ENCODE data around the gene KXD1. TPM values are rescaled to one million over a fixed set of nuclear protein-coding genes. Genes with fewer than 3 reads are reported as not detected.
A peak's percentile ranks its signal among the peaks of the same experiment; 100 is the strongest.
"Not testable (repeated sequence)": the region's sequence is repeated elsewhere in the genome, so short reads cannot be mapped to it uniquely, and the experiment has no call there.

KXD1 gene
- total RNA-seq, 1 donor from 2014 or later: 75.2 TPM

GRCh38 chr19:18577365-18577914 lies 19.8 kb downstream of the KXD1 start:
- no peak for DNase-seq (ENCODE audit: low read depth, low spot score)

DNA sequence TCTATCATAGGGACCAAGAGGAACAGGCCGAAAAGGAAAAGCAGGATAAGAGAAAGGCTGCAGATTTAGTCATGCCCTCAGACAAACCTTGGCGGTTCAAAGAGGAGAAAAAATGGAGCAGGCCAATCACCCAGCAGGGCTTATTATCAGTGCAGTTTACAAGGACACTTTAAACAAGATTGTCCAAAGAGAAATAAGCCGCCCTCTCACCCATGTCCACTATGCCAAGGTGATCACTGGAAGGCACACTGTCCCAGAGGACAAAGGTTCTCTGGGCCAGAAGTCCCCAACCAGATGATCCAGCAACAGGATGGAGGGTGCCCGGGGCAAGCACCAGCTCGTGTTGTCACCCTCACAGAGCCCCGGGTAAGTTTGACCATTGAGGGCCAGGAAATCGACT lies 22.6 kb downstream of the KXD1 start:
- no peak for DNase-seq (ENCODE audit: low read depth, low spot score)

DNA sequence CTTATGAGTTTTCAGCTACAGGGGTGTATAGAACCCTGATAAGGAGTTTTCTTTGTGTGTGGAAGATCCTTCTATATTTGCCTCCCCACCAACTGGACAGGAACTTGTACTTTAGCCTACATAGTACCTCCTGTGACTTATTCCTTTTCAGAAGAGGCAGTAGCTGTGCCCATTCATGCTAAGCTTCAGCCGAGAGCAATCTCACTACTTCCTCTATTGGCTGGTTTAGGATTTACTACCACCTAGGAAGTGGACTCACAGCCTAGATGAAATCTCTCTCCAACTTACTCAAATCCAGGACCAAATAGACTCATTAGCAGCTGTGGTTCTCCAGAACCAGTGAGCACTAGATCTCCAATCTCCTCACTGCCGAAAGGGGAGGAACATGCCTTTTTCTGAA lies 28.6 kb downstream of the KXD1 start:
- no peak for DNase-seq (ENCODE audit: low read depth, low spot score)

- DNase-seq (ENCODE audit: low read depth, low spot score): no peak
Observed at GRCh38 chr19:18587561-18587960, 29.9 kb downstream of the KXD1 start.

DNA sequence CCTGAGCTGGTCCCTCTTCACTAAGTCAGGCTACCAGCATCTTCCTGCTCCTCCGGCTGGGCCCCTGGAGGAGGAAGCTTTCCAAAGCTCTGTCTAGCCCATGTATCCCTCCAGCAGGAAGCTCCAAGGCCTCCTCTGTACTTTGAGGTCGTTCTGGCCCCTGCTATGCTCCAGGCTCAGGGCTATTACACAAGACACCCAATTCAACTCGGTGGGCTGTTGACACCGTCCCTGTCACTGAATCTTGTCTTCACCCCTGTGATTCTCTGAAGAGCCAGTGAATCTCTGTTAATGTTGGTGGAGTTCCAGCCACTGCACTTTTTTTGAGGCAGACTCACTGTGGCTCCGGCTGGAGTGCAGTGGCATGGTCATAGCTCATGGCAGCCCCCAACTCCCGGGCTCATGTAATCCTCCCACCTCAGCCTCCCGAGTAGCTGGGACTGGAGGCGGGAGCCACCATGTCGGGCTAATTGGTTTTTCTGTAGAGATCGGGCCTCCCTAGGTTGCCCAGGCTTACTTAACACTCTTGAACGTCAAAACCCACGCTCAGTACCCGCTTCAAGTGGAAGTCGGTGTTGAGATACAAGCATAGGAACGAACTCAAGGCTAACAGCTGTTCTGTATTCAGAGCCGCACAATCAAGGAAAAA lies 30.4 kb downstream of the KXD1 start:
- no peak for DNase-seq (ENCODE audit: low read depth, low spot score)

DNA sequence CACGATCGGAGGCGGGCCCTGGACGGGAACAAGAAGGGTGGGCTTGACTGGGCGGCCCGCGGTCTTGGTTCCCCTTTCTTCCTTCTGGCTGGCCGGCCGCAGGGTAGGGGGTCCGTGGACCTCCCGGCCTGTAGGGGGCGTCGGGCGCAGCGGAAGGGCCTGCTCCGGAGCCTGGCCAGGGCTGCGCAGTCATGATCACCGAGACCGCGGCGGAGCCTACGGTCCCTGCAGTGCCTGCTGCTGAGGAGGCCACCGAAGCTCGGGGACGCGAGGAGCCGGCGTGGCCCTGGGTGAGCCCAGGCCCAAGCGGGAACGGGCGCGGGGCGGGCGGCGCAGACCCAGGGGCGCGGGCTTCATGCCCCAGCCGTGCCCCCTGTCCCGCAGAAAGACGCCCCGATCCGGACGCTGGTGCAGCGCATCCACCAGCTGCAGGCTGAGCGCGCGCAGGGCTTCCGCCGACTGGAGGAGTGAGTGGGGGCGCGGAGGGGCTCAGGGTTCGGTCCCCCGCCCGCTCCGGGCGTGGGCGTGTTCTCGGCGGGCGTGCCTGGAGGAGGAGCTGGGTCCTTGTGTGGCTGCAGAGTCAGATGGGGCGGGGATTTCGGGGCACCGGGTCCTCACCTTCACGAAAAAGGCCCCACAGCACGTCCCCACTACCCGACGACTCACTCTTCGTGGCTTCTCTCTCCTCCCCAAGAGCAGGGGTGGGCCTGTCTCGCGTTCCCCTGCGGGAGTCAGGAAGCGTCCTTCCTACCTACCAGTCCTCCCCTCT lies 31.1 kb downstream of the KXD1 start, which contains the start of gene REX1BD:
Gene REX1BD, plus strand, starts transcription at position 188 of the 769 bp plus-strand sequence. Its CDS starts 4 bp downstream, at position 192.
- peak; percentile 46 for DNase-seq (ENCODE audit: low read depth, low spot score)

GRCh38 chr19:18589380-18590272 lies 32.0 kb downstream of the KXD1 start:
- no peak for DNase-seq (ENCODE audit: low read depth, low spot score)

- no peak for DNase-seq (ENCODE audit: low read depth, low spot score)
Observed at GRCh38 chr19:18590273-18591272, 32.9 kb downstream of the KXD1 start.

DNA sequence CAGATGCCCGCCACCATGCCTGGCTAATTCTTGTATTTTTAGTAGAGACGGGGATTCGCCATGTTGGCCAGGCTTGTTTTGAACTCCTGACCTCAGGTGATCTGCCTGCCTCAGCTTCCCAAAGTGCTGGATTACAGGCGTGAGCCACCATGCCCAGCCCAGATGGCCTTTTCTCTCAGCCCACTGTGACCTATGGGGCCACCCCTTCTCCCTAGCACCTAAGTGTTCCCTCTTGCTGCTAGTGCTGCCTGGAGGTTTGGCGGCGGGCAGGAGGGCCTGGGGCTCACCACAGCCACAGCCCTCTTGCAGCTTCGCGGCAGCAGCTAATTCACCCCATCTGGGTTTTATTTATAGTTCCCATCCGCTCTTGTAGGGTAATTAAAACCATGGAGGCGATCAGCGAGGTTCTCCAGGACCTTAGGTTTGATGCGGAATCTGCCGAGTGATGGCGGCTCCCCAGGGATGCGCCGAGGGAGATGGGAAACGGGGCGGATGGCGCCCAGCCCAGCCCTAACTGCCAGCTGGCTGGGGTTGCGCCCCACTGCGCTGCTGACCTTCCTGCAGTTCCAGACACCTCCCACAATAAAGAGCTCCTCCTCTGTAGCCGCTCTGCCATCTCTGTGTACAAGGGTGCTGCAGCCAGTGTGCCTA lies 34.2 kb downstream of the KXD1 start:
- DNase-seq (ENCODE audit: low read depth, low spot score): no peak

GRCh38 chr19:18592732-18593131 lies 35.1 kb downstream of the KXD1 start:
- DNase-seq (ENCODE audit: low read depth, low spot score): not testable (repeated sequence)

GRCh38 chr19:18593367-18594095 lies 35.9 kb downstream of the KXD1 start:
- no peak for DNase-seq (ENCODE audit: low read depth, low spot score)

- no peak for DNase-seq (ENCODE audit: low read depth, low spot score)
Observed at GRCh38 chr19:18594096-18594823, 36.6 kb downstream of the KXD1 start.

DNA sequence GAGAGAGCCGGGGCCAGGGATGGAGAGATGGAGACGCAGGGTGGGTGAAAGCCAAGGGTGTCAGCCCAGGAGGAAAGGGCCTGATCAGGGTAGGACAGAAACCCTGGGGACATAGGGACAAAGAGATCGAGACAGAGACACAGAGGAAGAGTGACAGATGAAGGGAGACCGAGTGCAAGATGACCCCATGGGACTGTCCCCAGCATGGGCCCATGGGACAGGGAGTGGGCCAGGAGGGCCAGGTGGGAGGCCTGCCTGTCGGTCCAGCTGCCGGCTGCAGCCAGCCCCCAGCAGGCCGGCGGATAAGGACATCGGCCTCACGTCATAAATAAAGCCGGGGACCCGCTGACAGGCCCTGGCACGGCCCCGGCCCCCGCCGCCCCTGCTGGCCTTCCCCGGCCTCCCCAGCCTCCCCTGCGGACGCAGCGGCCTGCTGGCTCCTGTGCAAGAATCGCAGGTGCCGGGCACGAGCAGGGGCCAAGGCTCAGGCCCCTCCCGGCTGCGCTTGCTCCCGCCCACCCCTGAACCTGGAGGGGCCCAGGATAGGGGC lies 37.2 kb downstream of the KXD1 start:
- DNase-seq (ENCODE audit: low read depth, low spot score): no peak

GRCh38 chr19:18595475-18595874 lies 37.8 kb downstream of the KXD1 start:
- no peak for DNase-seq (ENCODE audit: low read depth, low spot score)

DNA sequence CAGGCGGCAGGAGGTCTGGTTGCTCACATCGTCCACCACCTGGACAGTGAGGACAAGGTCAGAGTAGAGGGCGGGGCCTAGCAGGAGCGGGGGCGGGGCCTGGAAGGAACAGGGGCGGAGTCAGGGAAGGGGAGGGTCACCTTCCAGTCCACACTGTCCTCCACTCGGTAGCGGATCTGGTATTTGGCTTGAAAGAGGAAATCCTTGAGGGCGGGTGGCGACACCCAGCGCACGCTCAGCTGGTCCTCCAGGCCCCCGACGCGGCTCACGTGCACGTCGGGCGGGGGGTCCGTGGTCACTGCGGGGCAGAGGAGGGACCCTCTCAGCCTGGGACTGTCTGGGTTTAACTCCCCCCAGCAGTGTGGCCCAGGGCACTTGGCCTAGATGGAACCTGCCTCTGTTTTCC lies 39.1 kb downstream of the KXD1 start:
- no peak for DNase-seq (ENCODE audit: low read depth, low spot score)

- no peak for DNase-seq (ENCODE audit: low read depth, low spot score)
Observed at GRCh38 chr19:18597809-18598660, 40.4 kb downstream of the KXD1 start.

DNA sequence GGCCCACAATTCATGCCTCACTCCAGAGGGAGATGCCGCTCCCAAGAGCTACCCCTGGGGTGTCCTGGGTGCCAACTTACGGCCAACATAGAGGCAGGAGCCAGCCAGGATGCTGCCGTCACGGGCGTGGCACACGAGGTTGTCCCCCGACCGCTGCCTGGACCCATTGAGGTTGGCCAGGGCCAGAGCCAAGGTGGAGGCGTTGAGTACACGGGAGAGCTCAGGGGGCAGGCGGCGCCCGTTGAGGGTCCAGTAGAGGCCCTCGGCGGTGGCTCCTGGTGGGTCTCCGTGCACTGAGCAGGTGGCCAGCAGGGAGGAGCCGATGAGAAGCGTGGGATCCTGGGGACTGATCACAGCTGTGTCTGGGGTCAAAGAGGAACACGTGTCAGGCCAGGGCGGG lies 41.8 kb downstream of the KXD1 start:
- DNase-seq (ENCODE audit: low read depth, low spot score): no peak

Data from pulmonary artery endothelial cell (primary cell).